Mesendoderm (in vitro differentiated cells): ENCODE results near the gene MARS1.
A peak's percentile ranks its signal among the peaks of the same experiment; 100 is the strongest.

Source experiments
- DNase-seq: peaks from one replicate; pipeline ENCODE4 v3.0.0; 2013
- H2AK5ac ChIP-seq: 2 replicates; pipeline ENCODE4 v1.6.1; 2013; ENCODE audit warnings: low read length, inconsistent platforms
- H2BK120ac ChIP-seq: 2 replicates; pipeline ENCODE4 v1.6.1; 2013; ENCODE audit warnings: low read depth, mild to moderate bottlenecking, low read length, moderate library complexity, mixed read lengths
- H2BK15ac ChIP-seq: replicated peaks from 2 replicates; pipeline ENCODE4 v1.6.1; 2013; ENCODE audit warnings: low read depth, mild to moderate bottlenecking, moderate library complexity
- H2BK5ac ChIP-seq: 2 replicates; pipeline ENCODE4 v1.6.1; 2013; ENCODE audit warnings: low read length, inconsistent platforms
- H3K18ac ChIP-seq: 2 replicates; pipeline ENCODE4 v1.6.1; 2013; ENCODE audit warnings: mild to moderate bottlenecking, low read length, mixed read lengths
- H3K23ac ChIP-seq: one replicate; pipeline ENCODE4 v1.6.1; 2013; ENCODE audit warnings: low read length
- H3K27ac ChIP-seq: 2 replicates; pipeline ENCODE4 v1.5.1; 2013; ENCODE audit warnings: low read depth, mild to moderate bottlenecking, inconsistent platforms, low read length, moderate library complexity
- H3K27me3 ChIP-seq: 2 replicates; pipeline ENCODE4 v1.6.1; 2013; ENCODE audit warnings: low read length, control low read depth, mild to moderate bottlenecking, inconsistent platforms; ENCODE audit not compliant: insufficient read depth, poor library complexity
- H3K36me3 ChIP-seq: 2 replicates; pipeline ENCODE4 v1.6.1; 2013; ENCODE audit warnings: low read length, inconsistent platforms; ENCODE audit not compliant: control insufficient read depth, insufficient read depth
- H3K4ac ChIP-seq: one replicate; pipeline ENCODE4 v1.6.1; 2013; ENCODE audit warnings: low read depth, mild to moderate bottlenecking, low read length, moderate library complexity
- H3K4me1 ChIP-seq: 2 replicates; pipeline ENCODE4 v1.6.1; 2013; ENCODE audit warnings: low read depth, low read length, inconsistent platforms; ENCODE audit not compliant: control insufficient read depth
- H3K4me2 ChIP-seq: 2 replicates; pipeline ENCODE4 v1.6.1; 2013; ENCODE audit warnings: low read length
- H3K4me3 ChIP-seq: 2 replicates; pipeline ENCODE4 v1.5.1; 2013; ENCODE audit warnings: mild to moderate bottlenecking, low read length
- H3K56ac ChIP-seq: one replicate; pipeline ENCODE4 v1.6.1; 2013; ENCODE audit warnings: low read length
- H3K79me1 ChIP-seq: 2 replicates; pipeline ENCODE4 v1.6.1; 2013; ENCODE audit warnings: low read length, inconsistent platforms
- H3K79me2 ChIP-seq: 2 replicates; pipeline ENCODE4 v1.6.1; 2013; ENCODE audit warnings: mild to moderate bottlenecking, low read length; ENCODE audit not compliant: control insufficient read depth, insufficient read depth
- H3K9ac ChIP-seq: 2 replicates; pipeline ENCODE4 v1.6.1; 2013; ENCODE audit warnings: low read length, inconsistent platforms
- H4K5ac ChIP-seq: one replicate; pipeline ENCODE4 v1.6.1; 2013; ENCODE audit warnings: low read length
- H4K8ac ChIP-seq: one replicate; pipeline ENCODE4 v1.6.1; 2013; ENCODE audit warnings: low read depth, mild to moderate bottlenecking, control low read depth, low read length, moderate library complexity
- WGBS: extraction: QIAGEN DNeasy Blood & Tissue Kit; methylation state at CpG from one replicate; pipeline ENCODE4 v1.1.7; 2013; ENCODE audit warnings: low lambda C conversion rate, missing lambda C conversion rate; ENCODE audit not compliant: insufficient coverage; ENCODE audit errors: extremely low coverage; 5-methylcytosine and 5-hydroxymethylcytosine counted together

MARS1 gene

GRCh38 chr12:57462251-57462911 is 25.5 kb upstream of the MARS1 start:
- H4K5ac ChIP-seq, result no peak overlapping the region

GRCh38 chr12:57462912-57463253 is 25.0 kb upstream of the MARS1 start:
- no peaks in the 10 kb centered on the region for H3K36me3 ChIP-seq
- peaks cover 2% of the 10 kb centered on the region for H3K4me1 ChIP-seq
- H3K4ac ChIP-seq, result no peak overlapping the region
- H2BK5ac ChIP-seq, result no peak overlapping the region
- H3K4me3 ChIP-seq, result no peak overlapping the region
- no peak overlapping the region for H3K23ac ChIP-seq
- H2AK5ac ChIP-seq, result no peak overlapping the region
- H3K79me2 ChIP-seq, result no peaks in the 10 kb centered on the region
- no peak overlapping the region for H3K4me2 ChIP-seq
- no peak overlapping the region for H2BK15ac ChIP-seq
- no peak overlapping the region for H3K56ac ChIP-seq
- no peak overlapping the region for H4K8ac ChIP-seq
- no peak overlapping the region for H3K27ac ChIP-seq
- no CpG with 5 or more reads among the region's 5 CpGs for WGBS
- no peak overlapping the region for H4K5ac ChIP-seq
- H2BK120ac ChIP-seq, result no peak overlapping the region
- H3K27me3 ChIP-seq, result no peaks in the 10 kb centered on the region
- no peak for DNase-seq
- no peaks in the 10 kb centered on the region for H3K79me1 ChIP-seq
- H3K9ac ChIP-seq, result no peak overlapping the region
- no peak overlapping the region for H3K18ac ChIP-seq

More at GRCh38 chr12:57462251-57462911, 25.5 kb upstream of the MARS1 start:
- no CpG with 5 or more reads among the region's 28 CpGs for WGBS
- Histone ChIP-seq H2AK5ac (no peak overlapping the region), H2BK120ac (no peak overlapping the region), H3K27me3 (no peaks in the 10 kb centered on the region), H3K56ac (peak overlapping the region; percentile 87), H3K18ac (peak overlapping the region; percentile 75), H4K8ac (no peak overlapping the region), H3K36me3 (no peaks in the 10 kb centered on the region), H2BK15ac (peak overlapping the region; percentile 28), H2BK5ac (no peak overlapping the region), H3K9ac (peak overlapping the region; percentile 63), H3K4ac (no peak overlapping the region), H3K4me1 (peaks cover 2% of the 10 kb centered on the region), H3K4me3 (peak overlapping the region; percentile 39), H3K79me2 (no peaks in the 10 kb centered on the region), H3K27ac (peak overlapping the region; percentile 61), H3K4me2 (peak overlapping the region; percentile 84), H3K23ac (no peak overlapping the region), H3K79me1 (no peaks in the 10 kb centered on the region)
- peak; percentile 98 for DNase-seq

- H3K4me1 ChIP-seq, result peaks cover 2% of the 10 kb centered on the region
- DNase-seq, result no peak
Observed at GRCh38 chr12:57464569-57464968, 23.3 kb upstream of the MARS1 start.

GRCh38 chr12:57465030-57465746 is 22.7 kb upstream of the MARS1 start:
- no peak overlapping the region for H3K4ac ChIP-seq
- H3K79me2 ChIP-seq, result no peaks in the 10 kb centered on the region
- no peaks in the 10 kb centered on the region for H3K79me1 ChIP-seq
- no peak overlapping the region for H3K9ac ChIP-seq
- H3K27me3 ChIP-seq, result no peaks in the 10 kb centered on the region
- no peak overlapping the region for H3K56ac ChIP-seq
- H3K18ac ChIP-seq, result no peak overlapping the region
- no peak overlapping the region for H3K4me2 ChIP-seq
- no peak overlapping the region for H2AK5ac ChIP-seq
- no peak overlapping the region for H2BK5ac ChIP-seq
- no peak overlapping the region for H4K8ac ChIP-seq
- no peak for DNase-seq
- no peak overlapping the region for H3K4me3 ChIP-seq
- H3K36me3 ChIP-seq, result no peaks in the 10 kb centered on the region
- H3K4me1 ChIP-seq, result peaks cover 2% of the 10 kb centered on the region
- H2BK15ac ChIP-seq, result no peak overlapping the region
- H3K23ac ChIP-seq, result peak overlapping the region; percentile 9
- no peak overlapping the region for H3K27ac ChIP-seq
- H4K5ac ChIP-seq, result no peak overlapping the region
- no peak overlapping the region for H2BK120ac ChIP-seq
- WGBS, result no CpG with 5 or more reads among the region's 6 CpGs

More at GRCh38 chr12:57464569-57464968, 23.3 kb upstream of the MARS1 start:
- Histone ChIP-seq H3K56ac (no peak overlapping the region), H3K4me2 (no peak overlapping the region), H3K9ac (no peak overlapping the region), H2BK15ac (no peak overlapping the region), H3K27ac (no peak overlapping the region), H3K36me3 (no peaks in the 10 kb centered on the region), H4K5ac (no peak overlapping the region), H3K23ac (no peak overlapping the region), H3K79me2 (no peaks in the 10 kb centered on the region), H3K18ac (no peak overlapping the region), H3K79me1 (no peaks in the 10 kb centered on the region), H2AK5ac (no peak overlapping the region), H4K8ac (no peak overlapping the region), H3K4ac (no peak overlapping the region), H2BK120ac (no peak overlapping the region), H3K4me3 (no peak overlapping the region), H2BK5ac (no peak overlapping the region), H3K27me3 (no peaks in the 10 kb centered on the region)
- WGBS, result no CpG with 5 or more reads among the region's 12 CpGs

- no peak overlapping the region for H3K9ac ChIP-seq
- no peaks in the 10 kb centered on the region for H3K79me1 ChIP-seq
- H3K36me3 ChIP-seq, result no peaks in the 10 kb centered on the region
- H3K4me3 ChIP-seq, result no peak overlapping the region
- H3K4ac ChIP-seq, result no peak overlapping the region
- no peak overlapping the region for H4K5ac ChIP-seq
- H2BK15ac ChIP-seq, result no peak overlapping the region
- H3K4me2 ChIP-seq, result no peak overlapping the region
- no peak overlapping the region for H3K18ac ChIP-seq
- DNase-seq, result no peak
- H2BK5ac ChIP-seq, result no peak overlapping the region
- H2AK5ac ChIP-seq, result no peak overlapping the region
- no peak overlapping the region for H4K8ac ChIP-seq
- H3K27ac ChIP-seq, result no peak overlapping the region
- no CpG with 5 or more reads among the region's 14 CpGs for WGBS
- no peak overlapping the region for H2BK120ac ChIP-seq
- no peaks in the 10 kb centered on the region for H3K4me1 ChIP-seq
- no peak overlapping the region for H3K23ac ChIP-seq
- H3K56ac ChIP-seq, result no peak overlapping the region
- no peaks in the 10 kb centered on the region for H3K27me3 ChIP-seq
- no peaks in the 10 kb centered on the region for H3K79me2 ChIP-seq
Observed at GRCh38 chr12:57465747-57466505, 21.9 kb upstream of the MARS1 start.
